AG09319 (cell line): Measurements from ENCODE around the gene VNN1.

Experiments used
- DNase-seq: peaks from one replicate; pipeline ENCODE4 v3.0.0-alpha.2; 2010; ENCODE audit warnings: low read depth; ENCODE audit errors: extremely low read depth
- TF ChIP-seq, protein P1 (sequence below): IDR thresholded peaks from 2 replicates; pipeline ENCODE4 v1.5.1; 2011; ENCODE audit warnings: low read depth, mild to moderate bottlenecking, inconsistent platforms, low read length, moderate library complexity

The VNN1 gene

DNA sequence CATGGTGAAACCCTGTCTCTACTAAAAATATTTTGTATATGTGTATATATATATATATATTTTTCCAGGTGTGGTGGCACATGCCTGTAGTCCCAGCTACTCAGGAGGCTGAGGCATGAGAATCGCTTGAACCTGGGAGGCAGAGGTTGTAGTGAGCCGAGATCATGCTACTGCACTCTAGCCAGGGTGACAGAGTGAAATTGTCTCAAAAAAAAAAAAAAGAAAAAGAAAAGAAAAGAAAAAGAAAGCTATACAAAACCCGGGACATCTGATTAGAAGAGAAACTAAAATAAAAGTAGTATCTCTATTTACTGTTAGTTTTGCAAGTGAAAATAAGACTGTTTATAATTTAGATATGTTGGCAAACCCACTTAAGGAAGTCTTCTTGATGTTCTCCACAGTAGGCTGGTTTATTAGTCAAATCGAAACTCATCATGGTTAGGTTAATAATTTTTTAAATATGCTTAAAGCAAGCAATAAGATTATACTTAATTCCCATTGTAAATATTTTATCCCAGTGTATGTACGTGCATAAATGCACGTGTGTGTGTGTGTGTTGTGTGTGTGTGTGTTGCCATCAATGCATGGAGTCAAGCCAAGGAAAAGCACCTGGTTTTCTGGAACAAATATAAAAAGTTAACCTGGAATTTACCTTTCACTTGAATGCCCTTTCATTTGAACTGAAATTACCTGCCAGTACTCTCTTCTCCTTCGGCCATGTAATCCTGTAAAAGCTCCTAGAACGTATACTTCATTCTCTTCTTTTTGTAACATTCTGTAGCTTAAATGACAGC, 36.8 kb upstream of the VNN1 start:
- TF ChIP-seq, protein P1, sequence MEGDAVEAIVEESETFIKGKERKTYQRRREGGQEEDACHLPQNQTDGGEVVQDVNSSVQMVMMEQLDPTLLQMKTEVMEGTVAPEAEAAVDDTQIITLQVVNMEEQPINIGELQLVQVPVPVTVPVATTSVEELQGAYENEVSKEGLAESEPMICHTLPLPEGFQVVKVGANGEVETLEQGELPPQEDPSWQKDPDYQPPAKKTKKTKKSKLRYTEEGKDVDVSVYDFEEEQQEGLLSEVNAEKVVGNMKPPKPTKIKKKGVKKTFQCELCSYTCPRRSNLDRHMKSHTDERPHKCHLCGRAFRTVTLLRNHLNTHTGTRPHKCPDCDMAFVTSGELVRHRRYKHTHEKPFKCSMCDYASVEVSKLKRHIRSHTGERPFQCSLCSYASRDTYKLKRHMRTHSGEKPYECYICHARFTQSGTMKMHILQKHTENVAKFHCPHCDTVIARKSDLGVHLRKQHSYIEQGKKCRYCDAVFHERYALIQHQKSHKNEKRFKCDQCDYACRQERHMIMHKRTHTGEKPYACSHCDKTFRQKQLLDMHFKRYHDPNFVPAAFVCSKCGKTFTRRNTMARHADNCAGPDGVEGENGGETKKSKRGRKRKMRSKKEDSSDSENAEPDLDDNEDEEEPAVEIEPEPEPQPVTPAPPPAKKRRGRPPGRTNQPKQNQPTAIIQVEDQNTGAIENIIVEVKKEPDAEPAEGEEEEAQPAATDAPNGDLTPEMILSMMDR = no peak
- DNase-seq = no peak

DNA sequence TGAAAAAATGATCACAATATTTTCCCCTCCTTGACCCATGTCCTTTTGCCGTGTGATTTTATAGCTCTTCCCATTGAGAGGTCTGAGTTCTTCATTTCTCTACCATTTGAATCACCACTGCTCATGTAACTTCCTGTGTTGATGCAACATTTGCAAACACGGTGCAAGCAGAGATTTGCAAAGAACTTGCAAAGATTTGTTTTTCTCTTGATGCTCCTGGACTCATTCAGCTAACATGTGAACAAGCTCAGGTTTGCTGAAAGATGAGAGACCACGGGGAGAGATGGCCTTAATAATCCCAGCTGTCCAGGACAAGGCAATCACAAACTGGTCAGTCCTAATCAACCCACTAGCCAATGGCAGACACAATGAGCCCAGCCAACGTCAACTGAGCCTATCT, 35.3 kb upstream of the VNN1 start:
- no peak for DNase-seq
- TF ChIP-seq, protein P1 = no peak

DNA sequence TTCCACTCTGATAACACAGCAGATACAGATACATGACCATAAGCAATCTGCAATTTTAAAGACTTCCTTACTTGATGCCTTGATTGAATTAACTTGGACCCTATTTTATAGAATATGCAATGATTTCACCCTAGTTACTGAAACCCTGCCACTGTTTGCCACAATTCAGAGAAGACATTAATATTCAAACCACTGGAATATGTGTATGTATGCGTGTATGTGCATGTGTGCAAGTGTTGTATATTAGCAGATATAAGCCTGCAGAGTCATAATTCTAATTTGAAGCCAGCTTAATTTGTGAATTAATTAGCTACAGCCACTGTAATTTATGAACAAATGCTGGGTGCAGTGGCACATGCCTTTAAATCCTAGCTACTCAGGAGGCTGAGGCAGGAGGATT, 34.6 kb upstream of the VNN1 start:
- TF ChIP-seq, protein P1 = no peak
- no peak for DNase-seq

DNA sequence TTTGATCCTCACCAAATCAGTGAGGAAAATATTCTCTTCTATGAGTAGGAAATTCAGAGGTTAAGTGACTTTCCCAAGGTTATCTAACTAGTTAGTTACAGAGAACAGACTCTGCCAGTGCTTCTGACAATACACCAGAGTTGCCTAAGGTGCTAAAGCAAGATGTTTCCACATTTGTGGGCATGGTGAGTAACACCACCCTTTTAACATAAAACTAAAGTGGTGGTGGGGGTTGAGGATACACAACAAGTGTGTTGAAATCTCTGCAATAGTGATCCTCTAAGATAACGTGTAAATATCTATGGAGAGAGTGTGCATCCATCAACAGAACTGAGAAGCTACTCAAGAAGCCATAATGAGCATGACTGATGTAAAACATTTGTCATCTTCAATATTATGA, 32.2 kb upstream of the VNN1 start:
- TF ChIP-seq, protein P1 = no peak
- no peak for DNase-seq

DNA sequence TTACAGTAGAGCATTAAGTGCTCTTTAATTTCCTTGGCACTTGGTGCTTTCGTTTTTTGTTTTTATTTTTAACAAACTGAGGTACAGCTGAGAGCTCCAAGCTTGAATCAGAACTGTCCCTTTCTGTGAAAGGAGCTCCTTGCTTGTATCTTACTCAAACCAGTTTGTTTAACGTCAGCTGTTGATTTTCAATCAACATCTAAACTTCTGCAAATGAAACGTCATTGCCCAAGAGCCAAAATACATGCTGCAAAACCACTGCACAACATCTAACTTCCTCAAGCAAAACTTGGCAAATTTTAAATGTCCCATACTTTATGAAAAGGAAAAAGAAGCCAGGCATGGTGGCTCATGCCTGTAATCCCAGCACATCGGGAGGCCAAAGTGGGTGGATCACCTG, 28.6 kb upstream of the VNN1 start:
- TF ChIP-seq, protein P1 = no peak
- no peak for DNase-seq

DNA sequence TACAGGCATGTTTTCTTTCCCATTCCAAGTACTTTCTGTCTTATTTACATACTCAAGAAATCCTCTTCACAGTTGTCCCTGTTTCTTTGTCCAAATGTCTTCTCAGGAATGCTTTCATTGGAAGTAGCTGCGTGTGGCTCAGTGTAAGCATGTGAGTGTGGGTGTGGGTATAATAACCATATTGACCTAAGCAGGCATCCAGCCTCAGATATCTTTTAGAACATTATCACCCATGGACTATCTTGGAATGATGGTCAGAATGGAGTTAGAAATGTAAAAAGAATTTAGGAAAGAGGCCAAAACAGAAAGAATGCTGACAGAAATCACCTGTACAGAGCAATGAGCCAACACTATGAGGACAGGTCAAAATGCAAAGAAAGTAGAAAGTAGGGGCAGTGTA, 27.4 kb upstream of the VNN1 start:
- no peak for DNase-seq
- TF ChIP-seq, protein P1 = no peak

DNA sequence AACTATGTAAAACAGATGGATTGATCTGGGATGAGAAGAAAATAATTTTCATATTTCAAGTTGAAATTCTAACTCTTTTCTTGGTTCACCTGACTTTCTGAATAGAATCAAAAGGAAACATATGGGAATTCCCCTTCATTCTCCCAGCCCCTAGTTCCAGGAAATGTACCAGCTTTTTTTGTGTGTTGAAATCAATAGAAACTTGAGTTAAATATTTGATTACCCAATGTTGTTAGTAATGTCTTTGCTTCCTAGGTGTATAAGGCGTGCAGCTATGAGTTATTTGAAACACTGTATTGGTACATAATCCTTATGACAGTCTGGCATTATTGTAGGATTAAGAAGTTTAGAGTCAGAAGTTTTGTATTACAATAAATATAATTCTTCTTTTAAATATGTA, 22.4 kb upstream of the VNN1 start:
- TF ChIP-seq, protein P1 = no peak
- no peak for DNase-seq
